Fibroblast of skin of back (primary cell): Measurements from ENCODE around the gene CAMK1D.
"Not testable (repeated sequence)": the region's sequence is repeated elsewhere in the genome, so short reads cannot be mapped to it uniquely, and the experiment has no call there.

ENCODE experiments used
- DNase-seq: peaks from one replicate; pipeline ENCODE4 v3.0.0-alpha.2; 2013

The CAMK1D gene

DNA sequence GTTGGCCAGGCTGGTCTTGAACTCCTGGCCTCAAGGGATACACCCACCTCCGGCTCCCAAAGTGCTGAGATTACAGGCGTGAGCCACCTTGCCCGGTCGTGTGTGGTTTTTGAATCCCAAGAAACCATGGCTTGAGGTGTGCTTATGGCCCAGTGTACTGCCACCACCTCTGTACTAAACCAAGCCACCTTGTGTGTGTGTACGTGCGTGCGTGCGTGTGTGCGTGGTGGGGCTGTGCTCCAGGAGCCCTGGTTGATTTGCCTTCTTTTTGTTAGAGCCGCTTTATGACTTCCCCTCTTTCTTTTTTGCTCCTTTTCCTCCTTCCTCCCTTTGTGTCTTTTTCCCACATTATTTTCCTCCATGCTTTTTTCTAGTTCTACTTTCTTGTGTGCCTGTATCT lies 121.4 kb downstream of the CAMK1D start:
- DNase-seq = no peak

DNA sequence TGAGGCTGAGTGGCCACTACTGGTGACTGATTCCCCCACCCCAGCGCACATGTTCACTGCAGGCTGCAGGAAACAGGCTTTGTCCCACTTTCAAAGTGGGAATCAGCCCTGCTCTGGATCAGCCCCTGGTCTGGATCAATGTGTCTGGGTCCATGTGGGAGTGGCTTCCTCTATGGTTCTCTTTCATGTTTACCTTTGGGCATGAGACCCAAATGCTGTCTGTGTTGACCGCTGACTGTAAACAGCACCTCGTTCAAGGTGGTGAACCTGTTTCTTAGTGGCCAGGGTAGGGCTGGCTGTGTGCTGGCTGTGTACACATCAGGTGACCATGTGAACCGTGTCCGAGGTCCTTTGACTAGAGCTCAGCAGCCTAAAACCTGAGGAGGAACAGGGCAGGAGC lies 121.8 kb downstream of the CAMK1D start:
- DNase-seq = no peak

DNA sequence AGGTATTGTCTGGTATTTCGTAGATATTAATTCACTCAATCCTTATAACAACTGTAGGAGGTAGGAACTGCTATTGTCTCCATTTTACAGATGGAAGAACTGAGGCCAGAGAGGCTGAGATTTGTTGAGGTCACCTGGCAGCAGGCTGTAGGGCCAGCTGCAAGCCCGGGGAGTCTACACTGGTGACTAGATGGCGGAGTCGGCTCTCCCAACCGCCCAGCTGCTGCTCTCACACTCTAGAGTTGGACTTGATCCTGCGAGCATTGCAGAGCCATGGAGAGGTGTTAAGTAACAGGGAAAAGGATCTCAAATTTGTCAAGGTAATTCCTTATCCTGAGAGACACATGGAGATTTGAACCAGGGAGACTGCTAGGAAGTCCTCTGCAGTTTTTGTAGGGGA lies 124.1 kb downstream of the CAMK1D start:
- DNase-seq = no peak

DNA sequence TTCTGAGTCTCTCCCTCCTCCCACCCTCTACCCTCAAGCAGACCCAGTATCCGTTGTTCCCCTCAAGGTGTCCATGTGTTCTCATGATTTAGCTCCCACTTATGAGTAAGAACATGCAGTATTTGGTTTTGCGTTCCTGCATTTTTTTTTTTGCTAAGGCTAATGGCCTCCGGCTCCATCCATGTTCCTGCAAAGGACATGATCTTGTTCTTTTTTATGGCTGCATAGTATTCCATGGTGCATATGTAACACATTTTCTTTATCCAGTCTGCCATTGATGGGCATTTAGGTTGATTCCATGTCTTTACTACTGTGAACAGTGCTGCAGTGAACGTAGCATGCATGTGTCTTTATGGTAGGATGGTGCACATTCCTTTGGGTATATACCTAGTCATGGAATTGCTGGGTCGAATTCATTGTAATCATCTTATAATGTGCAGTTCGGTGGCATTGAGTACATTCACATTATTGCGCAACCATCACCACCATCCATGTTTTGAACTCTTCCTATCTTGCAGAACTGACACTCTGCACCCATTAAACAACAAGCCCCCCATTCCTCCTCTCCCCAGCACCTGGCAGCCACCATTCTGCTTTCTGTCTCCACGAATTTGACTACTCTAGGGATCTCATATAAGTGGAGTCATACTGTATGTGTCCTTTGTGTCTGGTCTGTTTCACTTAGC lies 125.5 kb downstream of the CAMK1D start:
- no peak for DNase-seq

DNA sequence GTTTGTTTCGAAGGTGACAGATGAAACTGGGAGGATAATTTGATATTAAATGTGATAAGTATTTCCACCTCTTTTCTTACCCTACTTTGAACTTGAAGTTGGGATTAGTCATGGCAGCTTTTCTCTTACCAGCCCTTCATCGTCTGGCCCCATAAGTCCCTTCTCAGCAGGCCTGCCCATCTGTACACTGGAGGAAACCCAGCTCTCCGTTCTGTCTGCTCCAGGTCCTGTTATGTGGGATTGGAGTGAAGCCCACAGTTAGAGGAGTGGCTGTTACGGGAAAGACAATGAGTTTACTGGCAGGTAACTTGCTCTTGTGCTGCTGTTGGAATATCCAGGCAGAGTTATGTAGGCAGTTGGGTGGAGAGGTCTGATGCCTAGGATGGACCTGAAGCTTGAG lies 127.3 kb downstream of the CAMK1D start:
- DNase-seq = no peak

DNA sequence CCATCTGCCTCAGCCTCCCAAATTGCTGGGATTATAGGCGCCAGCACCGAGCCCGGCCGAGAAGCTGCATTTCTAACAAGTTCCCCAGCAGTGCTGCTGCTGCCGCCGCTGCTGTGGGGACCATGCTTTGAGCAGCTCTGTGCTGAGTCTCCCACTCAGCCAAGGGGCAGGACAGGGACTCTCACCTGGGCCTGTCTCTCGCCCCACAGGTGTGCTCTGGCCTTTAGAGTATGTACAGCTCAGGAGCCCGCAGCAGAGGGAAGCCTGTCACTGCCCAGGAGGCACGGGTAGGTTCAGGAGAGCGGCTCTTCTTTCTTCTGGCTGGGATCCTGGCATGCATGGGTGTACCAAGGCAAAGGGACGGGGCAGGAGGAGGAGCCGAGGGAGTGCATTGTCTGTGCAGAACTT lies 130.1 kb downstream of the CAMK1D start:
- DNase-seq = no peak

DNA sequence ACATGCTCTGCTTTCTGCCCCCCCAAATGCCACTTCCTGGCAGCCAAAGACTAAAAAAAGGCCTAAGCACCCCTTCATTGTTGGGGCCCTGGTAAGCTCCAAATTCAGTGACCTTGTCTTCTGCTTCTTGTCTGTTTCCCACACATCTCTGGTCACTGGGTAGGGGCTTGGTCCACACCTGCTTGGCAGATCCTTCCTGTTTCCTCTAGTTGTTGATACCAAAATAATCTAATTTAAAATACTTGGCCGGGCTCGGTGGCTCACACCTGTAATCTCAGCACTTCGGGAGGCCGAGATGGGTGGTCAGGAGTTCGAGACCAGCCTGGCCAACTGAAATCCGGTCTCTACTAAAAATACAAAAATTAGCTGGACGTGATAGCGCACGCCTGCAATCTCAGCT lies 130.6 kb downstream of the CAMK1D start:
- no peak for DNase-seq

DNA sequence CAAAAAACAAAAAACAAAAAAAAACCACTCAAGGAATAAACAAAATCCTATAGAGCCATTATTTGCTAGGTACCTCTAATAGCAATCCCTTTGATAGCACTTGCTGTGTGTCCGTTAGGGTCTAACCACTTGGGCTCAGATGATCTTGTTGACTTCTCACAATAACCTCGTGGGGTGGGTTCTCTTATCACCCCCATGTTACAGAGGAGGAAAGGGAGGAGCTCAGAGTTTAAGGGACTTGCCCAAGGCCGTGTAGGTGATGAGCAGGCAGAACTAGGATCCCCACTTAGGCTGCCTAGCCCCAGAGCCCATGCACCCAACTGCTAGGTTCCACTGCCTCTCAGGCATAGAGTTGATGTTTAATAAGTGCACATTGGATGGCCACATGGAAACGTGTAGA lies 131.1 kb downstream of the CAMK1D start:
- DNase-seq = no peak

DNA sequence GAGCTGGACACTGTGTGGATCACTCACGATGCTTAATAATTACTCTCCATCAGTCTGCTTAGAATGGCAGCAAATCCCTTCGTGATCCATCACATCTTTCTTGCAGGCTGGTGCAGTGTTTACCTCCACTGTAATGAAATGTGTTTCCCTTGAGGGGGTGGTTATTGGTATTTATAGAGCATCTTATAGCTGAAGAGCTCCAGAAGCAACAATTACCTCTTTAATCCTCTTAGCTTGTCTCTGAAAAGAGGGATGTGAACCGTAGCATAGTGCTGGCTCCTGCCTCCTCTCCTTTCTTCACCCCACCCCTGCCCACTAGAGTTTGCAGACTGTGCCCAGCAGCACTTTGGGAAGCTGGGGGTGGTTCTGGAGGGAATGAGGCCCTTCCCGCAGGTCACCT lies 132.6 kb downstream of the CAMK1D start:
- no peak for DNase-seq

DNA sequence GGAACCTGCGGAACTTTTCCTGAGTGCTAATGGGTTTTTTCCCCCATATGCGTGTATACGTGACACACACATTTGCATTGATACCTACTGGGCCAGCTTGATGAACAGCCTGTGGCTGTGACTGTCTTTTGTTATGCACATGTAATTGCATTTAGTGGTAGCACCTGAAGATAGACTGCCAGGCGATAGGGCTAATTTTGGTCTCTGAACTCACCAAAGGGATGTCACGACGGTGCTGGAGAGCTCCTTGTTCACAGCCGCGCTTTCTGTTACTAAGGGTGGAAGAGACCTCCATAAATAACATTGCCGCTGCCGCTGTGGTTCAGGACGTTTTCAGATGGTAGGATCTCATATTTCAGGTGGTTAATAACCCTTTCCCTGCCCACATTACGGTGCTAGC lies 133.2 kb downstream of the CAMK1D start:
- DNase-seq = no peak

DNA sequence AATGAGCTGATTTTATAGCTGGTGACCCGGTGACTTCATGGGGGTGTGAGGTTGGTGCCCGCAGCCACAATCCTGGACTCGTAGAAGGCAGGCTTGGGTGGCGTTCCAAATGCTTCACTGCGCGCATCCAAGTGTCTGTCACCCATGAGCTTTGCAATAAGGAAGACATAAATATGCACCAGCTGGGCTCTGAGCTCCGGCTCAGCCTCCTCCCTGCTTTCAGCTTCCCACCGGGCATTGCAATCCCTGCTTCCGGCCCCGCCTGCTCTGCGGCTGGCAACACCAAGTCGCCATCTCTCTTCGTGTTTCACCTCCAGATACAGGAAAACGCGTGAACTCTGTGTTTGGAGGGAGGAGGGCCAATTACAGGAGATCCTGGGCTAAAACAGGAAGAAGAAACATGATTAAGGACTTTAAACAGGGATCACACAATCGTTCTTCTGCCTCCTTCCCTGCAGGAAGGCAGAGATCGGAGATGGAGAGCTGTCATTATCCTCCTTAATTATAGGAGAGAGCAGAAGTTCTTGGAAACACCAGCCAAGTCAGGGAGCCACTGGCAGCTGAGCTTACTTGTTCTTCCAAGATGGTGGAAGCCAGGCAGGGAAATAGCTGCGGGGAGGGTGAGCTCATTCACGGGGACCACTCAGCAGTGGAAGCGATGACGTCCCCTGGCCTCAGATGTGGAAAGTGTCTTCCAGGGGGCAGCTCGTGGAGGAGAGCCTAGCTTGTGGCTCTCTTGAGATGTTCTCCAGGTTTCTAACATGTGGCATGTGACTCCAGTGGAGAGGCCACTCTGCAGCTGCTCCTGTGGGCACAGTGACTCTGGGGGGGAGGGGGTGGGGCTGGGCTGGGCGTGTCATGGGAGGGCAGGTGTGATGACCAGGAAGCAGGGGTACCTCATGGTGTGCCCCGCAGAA lies 134.9 kb downstream of the CAMK1D start:
- DNase-seq = peak; percentile 32

DNA sequence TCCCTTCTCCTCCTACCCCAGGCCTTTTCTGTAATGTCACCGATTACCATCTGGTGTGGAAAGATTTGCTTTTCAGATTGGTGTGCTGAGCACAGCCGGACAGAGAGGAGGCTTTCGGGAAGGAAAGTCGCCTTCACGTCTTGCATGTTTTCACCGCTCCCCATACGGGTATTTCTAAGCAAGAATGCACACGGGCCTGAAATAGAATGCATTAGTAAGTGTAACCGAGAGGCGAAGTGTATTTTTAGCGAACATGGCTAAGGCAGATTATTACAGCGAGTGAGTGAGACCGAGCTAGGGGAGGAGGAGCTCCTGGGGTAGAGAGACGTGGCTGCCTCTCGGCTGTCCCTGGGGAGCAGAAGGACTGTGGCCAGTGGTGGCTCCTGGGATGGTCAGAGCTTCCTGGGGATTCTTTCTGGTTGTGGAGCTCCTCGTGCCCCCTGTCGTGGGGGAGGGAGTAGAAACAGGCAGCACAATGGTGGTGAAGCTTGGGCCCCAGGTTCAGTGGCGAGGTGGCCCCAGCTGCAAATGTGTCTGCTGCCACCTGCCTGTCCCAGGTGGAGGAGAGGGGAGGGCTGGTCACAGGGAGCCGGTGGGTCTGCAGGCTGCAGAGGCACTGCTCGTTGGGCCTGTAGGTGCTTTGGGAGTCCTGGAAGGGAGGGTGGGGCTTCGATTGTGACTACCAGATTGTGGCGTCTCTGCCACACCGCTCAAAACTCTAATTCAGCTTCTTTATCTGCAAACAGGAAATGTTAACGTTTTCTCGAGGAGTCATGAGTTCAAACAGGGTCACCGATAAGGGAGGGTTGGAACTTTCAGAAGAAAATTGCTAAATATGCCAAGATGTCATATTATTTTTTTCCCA lies 135.8 kb downstream of the CAMK1D start:
- peak; percentile 44 for DNase-seq

DNA sequence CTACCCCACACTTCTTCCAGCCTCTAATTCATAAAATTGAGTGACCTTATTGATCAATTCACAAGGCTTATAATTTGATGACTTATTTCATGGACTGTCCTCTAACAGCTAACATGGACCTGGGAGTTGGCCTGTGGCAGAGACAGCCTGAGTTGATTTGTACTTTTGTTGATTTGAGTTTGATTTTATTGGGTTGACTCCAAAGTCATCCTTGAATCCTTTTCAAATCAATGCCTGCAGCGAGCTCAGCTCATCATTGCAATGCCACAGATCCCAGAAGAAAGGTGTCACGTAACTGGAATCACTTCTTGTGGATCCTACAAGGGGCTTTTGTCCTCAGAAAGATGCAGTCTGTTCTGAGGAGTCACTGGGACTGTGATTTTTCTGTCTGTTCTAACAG lies 138.0 kb downstream of the CAMK1D start:
- no peak for DNase-seq

DNA sequence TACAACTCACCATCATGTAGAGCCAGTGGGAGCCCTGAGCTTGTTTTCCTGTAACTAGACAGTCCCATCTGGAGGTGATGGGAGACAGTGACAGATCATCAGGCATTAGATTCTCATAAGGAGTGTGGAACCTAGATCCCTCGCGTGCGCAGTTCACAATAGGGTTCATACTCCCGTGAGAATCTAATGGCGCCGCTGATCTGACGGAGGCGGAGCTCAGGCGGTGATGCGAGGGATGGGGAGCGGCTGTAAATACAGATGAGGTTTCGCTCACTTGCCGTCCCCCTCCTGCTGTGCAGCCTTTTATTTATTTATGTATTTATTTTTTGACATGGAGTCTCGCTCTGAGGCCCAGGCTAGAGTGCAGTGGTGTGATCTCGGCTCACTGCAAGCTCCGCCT lies 139.3 kb downstream of the CAMK1D start:
- DNase-seq = no peak

DNA sequence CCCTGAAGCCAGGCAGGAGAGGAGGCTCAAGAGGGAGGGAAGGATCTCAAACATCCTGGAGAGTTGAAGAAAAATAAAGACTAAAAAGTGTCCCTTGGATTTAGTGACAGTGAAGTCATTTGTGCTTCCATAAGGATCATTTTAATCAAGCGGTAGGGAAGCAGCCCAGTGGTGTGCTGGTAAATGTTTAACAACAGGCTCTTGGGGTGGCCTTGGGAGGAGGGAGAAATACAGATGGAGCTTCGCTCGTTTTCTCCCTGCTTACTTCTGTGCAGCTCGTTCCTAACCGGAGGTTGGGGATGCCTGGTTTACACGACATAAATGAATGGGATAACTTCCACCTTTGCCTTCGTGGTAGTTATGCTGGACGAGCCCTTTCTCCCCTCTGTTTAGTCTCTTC lies 140.0 kb downstream of the CAMK1D start:
- DNase-seq = no peak

DNA sequence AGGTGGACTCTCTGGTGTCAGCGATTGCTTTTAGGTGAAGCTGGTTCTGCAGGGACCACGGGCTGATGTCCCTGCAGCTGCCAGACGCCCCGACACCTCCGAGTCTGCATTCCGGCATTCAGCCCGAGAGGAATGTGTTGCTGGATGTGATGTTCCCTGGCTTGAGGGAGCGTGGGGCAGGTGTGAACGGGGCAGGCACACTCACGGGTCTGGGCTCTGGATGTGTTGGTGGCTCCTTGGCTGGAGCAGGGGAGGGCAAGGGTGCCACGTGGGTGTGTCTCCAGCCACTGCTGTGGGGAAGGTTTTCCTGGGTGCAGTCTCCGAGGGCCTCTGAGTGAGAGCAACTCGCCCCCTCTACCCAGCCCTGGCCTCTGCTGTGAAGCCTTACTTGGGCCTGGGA lies 140.5 kb downstream of the CAMK1D start:
- DNase-seq = no peak

DNA sequence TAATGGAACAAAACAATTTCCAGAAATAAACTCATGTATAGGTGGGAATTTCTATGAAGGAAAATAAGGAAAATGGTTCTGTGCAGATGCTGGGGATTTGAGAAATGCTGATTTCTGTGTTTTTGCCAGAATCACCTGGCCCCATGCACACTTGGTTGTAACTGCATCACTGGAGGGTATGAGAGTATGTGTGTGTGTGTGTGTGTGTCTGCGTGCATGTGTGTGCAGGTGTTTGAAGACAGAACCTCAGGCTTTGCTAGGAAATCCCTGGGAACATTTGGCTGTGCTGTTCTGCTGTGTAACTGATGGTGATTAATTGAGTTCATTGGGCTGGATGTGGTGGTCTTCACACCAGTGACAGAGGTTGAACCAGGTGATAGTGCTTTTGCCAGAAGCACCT lies 141.6 kb downstream of the CAMK1D start:
- no peak for DNase-seq

DNA sequence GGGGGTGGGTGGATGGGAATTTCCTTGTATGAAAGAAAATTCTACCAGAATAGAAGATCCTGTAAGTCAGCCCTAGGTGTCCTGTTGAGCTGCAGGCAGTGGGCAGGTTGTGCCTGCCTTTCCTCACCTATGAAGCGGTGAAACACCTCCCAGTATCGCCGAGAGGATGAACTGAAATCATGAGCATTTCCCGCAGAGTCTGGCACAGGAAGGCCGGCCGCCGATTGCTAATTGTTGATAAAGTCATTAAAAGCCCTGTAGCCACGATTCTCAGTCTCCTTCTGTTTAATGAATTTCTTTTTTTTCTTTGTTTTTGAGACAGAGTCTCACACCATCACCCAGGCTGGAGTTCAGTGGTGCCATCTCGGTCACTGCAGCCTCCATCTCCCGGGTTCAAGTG lies 142.1 kb downstream of the CAMK1D start:
- DNase-seq = no peak

DNA sequence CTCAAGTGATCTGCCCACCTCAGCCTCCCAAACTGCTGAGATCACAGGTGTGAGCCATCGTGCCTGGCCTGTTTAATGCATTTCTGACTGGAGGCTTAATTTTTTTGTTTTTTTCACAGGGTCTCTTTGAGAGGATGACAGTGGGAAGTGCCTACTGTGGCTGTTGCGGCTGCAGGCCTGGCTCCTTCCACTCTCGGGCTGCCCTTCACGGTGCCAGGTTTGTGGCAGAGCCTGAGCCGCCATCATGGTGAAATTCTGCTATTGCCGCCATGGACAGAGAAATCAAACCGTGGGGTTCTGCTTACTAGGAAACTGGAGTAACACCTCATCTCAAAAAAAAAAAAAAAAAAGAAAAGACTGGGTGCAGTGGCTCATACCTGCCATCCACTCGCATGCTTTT lies 142.7 kb downstream of the CAMK1D start:
- no peak for DNase-seq

DNA sequence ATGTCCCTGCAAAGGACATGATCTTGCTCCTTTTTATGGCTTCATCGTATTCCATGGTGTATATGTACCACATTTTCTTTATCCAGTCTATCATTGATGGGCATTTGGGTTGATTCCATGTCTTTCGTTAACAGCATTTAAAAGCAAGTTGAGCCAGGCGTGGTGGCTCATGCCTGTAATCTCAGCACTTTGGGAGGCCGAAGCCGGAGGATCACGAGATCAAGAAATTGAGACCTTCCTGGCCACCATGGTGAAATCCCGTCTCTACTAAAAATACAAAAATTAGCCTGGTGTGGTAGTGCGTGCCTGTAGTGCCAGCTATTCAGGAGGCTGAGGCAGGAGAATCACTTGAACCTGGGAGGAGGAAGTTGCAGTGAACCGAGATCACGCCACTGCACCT lies 147.7 kb downstream of the CAMK1D start:
- DNase-seq = not testable (repeated sequence)

DNA sequence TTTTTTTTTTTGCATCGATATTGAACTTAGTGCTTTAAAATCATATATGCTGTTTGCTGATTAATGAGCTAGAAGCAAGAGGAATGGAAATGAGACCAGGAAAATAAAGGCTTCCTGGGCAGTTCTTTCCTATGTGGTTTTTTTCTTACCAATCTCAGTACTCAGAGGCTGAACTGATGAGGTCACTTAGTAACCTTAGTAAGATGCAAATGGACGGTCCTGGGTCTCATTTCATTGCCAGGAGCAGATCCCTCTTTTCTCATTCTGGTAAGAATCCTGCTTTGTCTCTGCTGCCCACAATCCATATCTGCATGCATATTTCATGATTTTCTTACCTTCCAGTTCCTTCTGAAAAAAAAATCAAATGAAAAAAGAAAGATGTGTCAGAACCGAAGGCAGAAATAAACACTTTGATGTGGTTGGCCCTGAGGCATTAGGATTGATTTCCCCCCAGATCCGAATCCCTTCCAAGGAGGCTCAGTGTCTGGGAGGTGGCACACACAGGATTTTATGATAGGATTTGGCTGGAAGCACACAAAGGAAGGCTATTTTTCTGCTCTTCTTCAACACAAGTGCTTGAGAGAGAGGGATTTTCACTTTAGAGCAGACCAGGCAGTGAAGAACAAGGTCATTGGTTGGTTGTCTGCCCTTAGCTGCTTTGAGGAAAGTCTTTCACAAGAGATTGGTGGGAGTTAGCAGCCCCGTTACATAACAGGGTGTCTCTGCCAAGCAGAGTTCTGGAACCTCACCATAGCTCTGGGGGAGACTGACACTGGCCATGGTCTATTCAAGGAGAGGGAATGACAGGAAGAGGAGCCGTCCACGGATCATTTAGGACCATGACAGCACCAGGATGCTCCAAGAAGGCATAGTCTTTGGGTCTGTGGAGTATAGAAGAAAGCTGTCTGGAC lies 150.0 kb downstream of the CAMK1D start:
- no peak for DNase-seq
